ENCODE data around the gene SHF. TPM values are rescaled to one million over a fixed set of nuclear protein-coding genes. Genes with fewer than 3 reads are reported as not detected.
A peak's percentile ranks its signal among the peaks of the same experiment; 100 is the strongest.
"Not testable (repeated sequence)": the region's sequence is repeated elsewhere in the genome, so short reads cannot be mapped to it uniquely, and the experiment has no call there.

The SHF gene
- total RNA-seq: 10 to 100 TPM; 11.8 to 12.5 TPM

- CTCF ChIA-PET: interaction anchor here (0.6 to 3.2 kb wide), 4 partner anchors 10 to 70 kb away, joined by 4 to 17 read pairs (median 6); no protein-coding TSS in a partner anchor
- peak within 1 kb of the TSS; percentile 82 for H3K27ac Mint-ChIP-seq
- no peaks in the 10 kb centered on the region for H3K36me3 Mint-ChIP-seq
- H3K9me3 Mint-ChIP-seq: no peaks in the 10 kb centered on the region
- POLR2A ChIA-PET: interaction anchor here (1.0 to 2.1 kb wide), 5 partner anchors 10 to 25 kb away, joined by 5 to 9 read pairs (median 6); no protein-coding TSS in a partner anchor
- H3K4me1 Mint-ChIP-seq (ENCODE audit: low read depth): peaks cover 28% of the 10 kb centered on the region
- intact Hi-C loops (cut with micrococcal nuclease): loop anchor here (1.0 kb wide), 2 partner anchors 10 to 21 kb away; no protein-coding TSS in a partner anchor
- no peaks in the 10 kb centered on the region for H3K27me3 Mint-ChIP-seq
- peak; percentile 84 for DNase-seq
- H3K4me3 Mint-ChIP-seq: peak within 1 kb of the TSS; percentile 76
These were observed at the start of gene SHF for GRCh38 chr15:45187894-45188830. Gene SHF, minus strand, starts transcription at chr15:45187966. Its CDS starts 15 bp downstream, at chr15:45187951.

- H3K4me1 Mint-ChIP-seq (ENCODE audit: low read depth); intact Hi-C loops (cut with micrococcal nuclease); CTCF ChIA-PET: not testable (repeated sequence)
These were observed 49.0 kb upstream of the SHF start for GRCh38 chr15:45236806-45237205.

GRCh38 chr15:45234562-45235235 lies 46.9 kb upstream of the SHF start:
- no peak for DNase-seq
- intact Hi-C loops (cut with micrococcal nuclease): no loop called here
- peaks cover 9% of the 10 kb centered on the region for H3K36me3 Mint-ChIP-seq
- H3K4me1 Mint-ChIP-seq (ENCODE audit: low read depth): no peaks in the 10 kb centered on the region
- H3K27me3 Mint-ChIP-seq: peaks cover 5% of the 10 kb centered on the region
- ChIA-PET CTCF (interaction anchor here (0.9 to 1.1 kb wide), 2 partner anchors 45 to 164 kb away, joined by 3 to 4 read pairs; no protein-coding TSS in a partner anchor), POLR2A (interaction anchor here (0.7 kb wide), 1 partner anchor 10 kb away, joined by 3 read pairs; no protein-coding TSS in a partner anchor)
- no peak overlapping the region for H3K27ac Mint-ChIP-seq
- H3K9me3 Mint-ChIP-seq: peaks cover 51% of the 10 kb centered on the region
- H3K4me3 Mint-ChIP-seq: no peak overlapping the region

More at GRCh38 chr15:45236806-45237205, 49.0 kb upstream of the SHF start:
- H3K27ac Mint-ChIP-seq, DNase-seq, H3K4me3 Mint-ChIP-seq, H3K27me3 Mint-ChIP-seq, POLR2A ChIA-PET: not testable (repeated sequence)
- Mint-ChIP-seq H3K36me3 (peaks cover 15% of the 10 kb centered on the region), H3K9me3 (peaks cover 72% of the 10 kb centered on the region)

- Mint-ChIP-seq H3K9me3 (peaks cover 30% of the 10 kb centered on the region), H3K27ac (no peak overlapping the region), H3K4me3 (no peak overlapping the region), H3K36me3 (peaks cover 5% of the 10 kb centered on the region), H3K4me1 (ENCODE audit: low read depth) (no peaks in the 10 kb centered on the region), H3K27me3 (peaks cover 2% of the 10 kb centered on the region)
- CTCF ChIA-PET: no interaction called here
- POLR2A ChIA-PET: no interaction called here
- DNase-seq: no peak
- intact Hi-C loops (cut with micrococcal nuclease): no loop called here
These were observed 44.2 kb upstream of the SHF start for GRCh38 chr15:45231864-45232562.

GRCh38 chr15:45231132-45231531 lies 43.4 kb upstream of the SHF start:
- intact Hi-C loops (cut with micrococcal nuclease): no loop called here
- Mint-ChIP-seq H3K36me3 (peaks cover 5% of the 10 kb centered on the region), H3K4me1 (ENCODE audit: low read depth) (no peaks in the 10 kb centered on the region), H3K27me3 (peaks cover 2% of the 10 kb centered on the region), H3K27ac (no peak overlapping the region), H3K4me3 (no peak overlapping the region), H3K9me3 (peaks cover 23% of the 10 kb centered on the region)
- ChIA-PET CTCF (no interaction called here), POLR2A (no interaction called here)
- no peak for DNase-seq

- CTCF ChIA-PET: no interaction called here
- H3K9me3 Mint-ChIP-seq: peaks cover 19% of the 10 kb centered on the region
- peaks cover 4% of the 10 kb centered on the region for H3K36me3 Mint-ChIP-seq
- no peaks in the 10 kb centered on the region for H3K4me1 Mint-ChIP-seq (ENCODE audit: low read depth)
- intact Hi-C loops (cut with micrococcal nuclease): no loop called here
- peaks cover 2% of the 10 kb centered on the region for H3K27me3 Mint-ChIP-seq
- no peak for DNase-seq
- H3K27ac Mint-ChIP-seq: no peak overlapping the region
- POLR2A ChIA-PET: no interaction called here
- no peak overlapping the region for H3K4me3 Mint-ChIP-seq
These were observed 42.6 kb upstream of the SHF start for GRCh38 chr15:45230245-45230965.

- no peak overlapping the region for H3K27ac Mint-ChIP-seq
- H3K36me3 Mint-ChIP-seq: peaks cover 2% of the 10 kb centered on the region
- intact Hi-C loops (cut with micrococcal nuclease): no loop called here
- ChIA-PET CTCF (interaction anchor here (0.7 kb wide), 1 partner anchor 1200 kb away, joined by 3 read pairs; no protein-coding TSS in a partner anchor), POLR2A (interaction anchor here (0.6 kb wide), 1 partner anchor 996 kb away, joined by 4 read pairs; no protein-coding TSS in a partner anchor)
- no peak overlapping the region for H3K4me3 Mint-ChIP-seq
- H3K9me3 Mint-ChIP-seq: peaks cover 5% of the 10 kb centered on the region
- peaks cover 2% of the 10 kb centered on the region for H3K27me3 Mint-ChIP-seq
- H3K4me1 Mint-ChIP-seq (ENCODE audit: low read depth): no peaks in the 10 kb centered on the region
- no peak for DNase-seq
These were observed 41.2 kb upstream of the SHF start for GRCh38 chr15:45228931-45229330.

GRCh38 chr15:45225506-45226273 lies 37.9 kb upstream of the SHF start:
- POLR2A ChIA-PET: no interaction called here
- intact Hi-C loops (cut with micrococcal nuclease): no loop called here
- no peak overlapping the region for H3K4me3 Mint-ChIP-seq
- no peaks in the 10 kb centered on the region for H3K9me3 Mint-ChIP-seq
- peaks cover 26% of the 10 kb centered on the region for H3K27me3 Mint-ChIP-seq
- CTCF ChIA-PET: no interaction called here
- H3K36me3 Mint-ChIP-seq: no peaks in the 10 kb centered on the region
- H3K4me1 Mint-ChIP-seq (ENCODE audit: low read depth): no peaks in the 10 kb centered on the region
- no peak overlapping the region for H3K27ac Mint-ChIP-seq
- DNase-seq: no peak

- no peaks in the 10 kb centered on the region for H3K36me3 Mint-ChIP-seq
- intact Hi-C loops (cut with micrococcal nuclease): no loop called here
- H3K4me1 Mint-ChIP-seq (ENCODE audit: low read depth): no peaks in the 10 kb centered on the region
- POLR2A ChIA-PET: interaction anchor here (0.5 kb wide), 1 partner anchor 10 kb away, joined by 3 read pairs; no protein-coding TSS in a partner anchor
- H3K27me3 Mint-ChIP-seq: peaks cover 29% of the 10 kb centered on the region
- no peaks in the 10 kb centered on the region for H3K9me3 Mint-ChIP-seq
- no peak for DNase-seq
- no peak overlapping the region for H3K4me3 Mint-ChIP-seq
- CTCF ChIA-PET: no interaction called here
- H3K27ac Mint-ChIP-seq: no peak overlapping the region
These were observed 37.0 kb upstream of the SHF start for GRCh38 chr15:45224621-45225217.

GRCh38 chr15:45221967-45222366 lies 34.2 kb upstream of the SHF start:
- DNase-seq: no peak
- H3K27ac Mint-ChIP-seq: no peak overlapping the region
- no peaks in the 10 kb centered on the region for H3K4me1 Mint-ChIP-seq (ENCODE audit: low read depth)
- intact Hi-C loops (cut with micrococcal nuclease): no loop called here
- POLR2A ChIA-PET: no interaction called here
- H3K9me3 Mint-ChIP-seq: no peaks in the 10 kb centered on the region
- peaks cover 29% of the 10 kb centered on the region for H3K27me3 Mint-ChIP-seq
- CTCF ChIA-PET: interaction anchor here (1.2 kb wide), 1 partner anchor 86 kb away, joined by 3 read pairs; no protein-coding TSS in a partner anchor
- no peak overlapping the region for H3K4me3 Mint-ChIP-seq
- no peaks in the 10 kb centered on the region for H3K36me3 Mint-ChIP-seq
